ENCODE data around the gene CCT3.

The CCT3 gene

DNA sequence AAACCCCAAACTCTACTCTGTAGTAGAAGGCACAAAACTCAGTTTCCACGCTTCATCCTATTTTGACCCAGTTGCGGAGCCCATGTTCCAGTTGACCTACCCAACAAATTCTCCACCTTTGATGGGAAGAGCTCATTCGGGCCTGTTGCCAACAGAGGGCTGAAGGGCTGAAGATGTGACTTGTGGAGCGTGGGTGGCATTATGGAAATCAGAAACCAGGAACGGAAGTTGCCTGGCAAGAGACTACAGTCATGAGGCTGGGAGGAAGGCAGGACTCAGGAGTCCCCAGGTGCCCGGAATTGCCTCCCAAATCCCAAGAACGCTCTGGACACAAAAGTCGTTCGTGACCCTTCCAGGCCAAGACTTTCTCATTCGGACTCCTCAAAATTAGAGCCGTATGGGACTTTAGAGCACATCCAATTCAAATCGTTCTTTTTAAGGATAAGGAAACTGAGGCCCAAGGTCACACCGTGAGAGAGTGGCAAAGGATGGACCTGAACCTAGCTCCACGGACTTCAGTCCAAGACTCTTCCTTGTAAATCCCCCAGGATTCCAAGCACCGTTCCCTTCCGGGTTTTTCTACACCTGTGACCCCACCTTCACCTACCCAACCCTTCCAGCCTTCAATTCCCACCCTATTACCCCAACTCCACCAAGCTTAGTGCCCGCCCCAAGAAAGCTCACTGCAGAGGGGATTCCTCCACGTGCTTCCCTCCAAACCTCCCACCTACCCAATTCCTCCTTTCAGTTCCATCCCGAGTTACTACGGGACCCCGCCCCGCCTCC is 56.2 kb downstream of the CCT3 start:
- peak in 1 of 3 donors; percentile 26 for DNase-seq (ENCODE audit: low read depth in 3 of 3)

DNA sequence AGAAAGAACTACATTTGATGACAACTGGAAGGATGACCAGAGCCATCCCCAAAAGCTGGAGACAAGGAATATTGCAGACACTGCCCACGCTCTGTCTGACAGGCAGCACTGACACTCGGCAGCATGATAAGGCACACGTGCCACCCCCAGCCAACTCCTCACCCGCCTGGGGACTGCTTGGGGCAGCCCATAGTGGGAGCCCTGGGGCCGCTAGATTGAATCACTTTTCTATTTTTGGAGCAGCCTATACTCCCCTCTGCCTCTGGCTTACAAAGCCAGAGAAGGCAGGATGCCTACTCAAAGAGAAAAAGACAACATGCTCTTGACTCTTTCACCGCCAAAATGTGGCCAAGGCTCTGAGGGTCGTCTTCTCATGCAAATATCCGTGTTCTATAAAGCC is 56.8 kb downstream of the CCT3 start:
- DNase-seq (ENCODE audit: low read depth in 3 of 3), result peak; percentile 10 to 48 (median 40)

- no peak for DNase-seq (ENCODE audit: low read depth in 3 of 3)
Observed at GRCh38 chr1:156279837-156280236, 58.3 kb downstream of the CCT3 start.

GRCh38 chr1:156276966-156277381 is 61.1 kb downstream of the CCT3 start:
- no peak for DNase-seq (ENCODE audit: low read depth in 3 of 3)

- DNase-seq (ENCODE audit: low read depth in 3 of 3), result no peak
Observed at GRCh38 chr1:156276532-156276931, 61.6 kb downstream of the CCT3 start.

DNA sequence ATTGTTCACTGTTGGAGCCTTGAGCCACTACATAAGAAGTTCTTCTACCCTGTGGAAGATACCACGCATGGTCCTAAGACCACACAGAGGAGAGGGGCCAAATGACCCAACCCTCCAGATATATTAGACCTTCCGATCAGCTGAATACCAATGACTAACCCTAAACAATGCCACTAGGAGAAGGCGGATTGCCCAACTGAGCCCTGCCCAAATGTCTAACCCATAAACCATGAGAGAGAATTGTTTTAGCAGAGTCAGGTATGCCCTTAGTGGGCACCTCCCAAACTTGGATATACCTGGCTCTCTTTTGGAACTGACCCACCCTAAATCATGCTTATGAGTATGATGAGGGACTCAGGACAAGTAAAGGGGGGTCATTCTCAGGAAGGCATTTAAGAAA is 67.8 kb downstream of the CCT3 start:
- no peak for DNase-seq (ENCODE audit: low read depth in 3 of 3)

DNA sequence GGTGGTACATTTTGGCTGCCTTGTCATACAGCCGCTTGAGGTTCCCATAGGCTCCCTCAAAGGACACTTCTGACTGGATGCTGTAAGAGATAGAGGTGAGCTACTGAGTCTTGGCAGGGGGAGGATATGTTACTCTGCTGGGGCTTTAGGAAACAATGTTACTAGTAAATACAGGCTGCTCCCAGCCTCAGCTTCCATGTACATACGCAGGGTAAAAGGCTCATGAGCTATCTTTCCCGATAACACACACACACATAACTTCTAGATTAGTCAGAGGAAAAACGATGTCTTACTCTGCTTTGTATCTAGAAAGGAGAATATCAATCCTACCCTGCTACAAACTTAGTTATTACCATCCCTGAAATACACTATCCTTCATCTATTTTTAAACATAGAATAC is 69.8 kb downstream of the CCT3 start:
- DNase-seq (ENCODE audit: low read depth in 3 of 3), result no peak

- no peak for DNase-seq (ENCODE audit: low read depth in 3 of 3)
Observed at GRCh38 chr1:156266051-156266450, 72.0 kb downstream of the CCT3 start.

DNA sequence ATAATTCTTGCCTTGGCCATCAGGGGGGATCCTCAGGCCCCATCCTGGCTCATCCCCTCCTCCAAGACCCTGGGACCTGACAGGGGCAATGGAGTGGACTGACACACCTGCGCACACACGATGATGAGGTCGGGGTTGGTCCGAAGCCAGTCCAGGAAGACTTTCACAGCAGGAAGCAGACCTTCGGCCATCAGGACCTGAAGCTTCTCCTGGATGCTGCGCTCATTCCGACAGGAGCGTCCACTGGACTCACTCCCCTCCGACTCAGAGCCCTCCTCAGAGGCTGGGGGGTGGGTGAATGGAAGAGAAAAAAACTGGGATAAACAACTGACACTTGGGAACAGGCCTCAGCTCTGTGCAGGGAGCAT is 74.8 kb downstream of the CCT3 start:
- DNase-seq (ENCODE audit: low read depth in 3 of 3), result no peak

- no peak for DNase-seq (ENCODE audit: low read depth in 3 of 3)
Observed at GRCh38 chr1:156262461-156263287, 75.4 kb downstream of the CCT3 start.

DNA sequence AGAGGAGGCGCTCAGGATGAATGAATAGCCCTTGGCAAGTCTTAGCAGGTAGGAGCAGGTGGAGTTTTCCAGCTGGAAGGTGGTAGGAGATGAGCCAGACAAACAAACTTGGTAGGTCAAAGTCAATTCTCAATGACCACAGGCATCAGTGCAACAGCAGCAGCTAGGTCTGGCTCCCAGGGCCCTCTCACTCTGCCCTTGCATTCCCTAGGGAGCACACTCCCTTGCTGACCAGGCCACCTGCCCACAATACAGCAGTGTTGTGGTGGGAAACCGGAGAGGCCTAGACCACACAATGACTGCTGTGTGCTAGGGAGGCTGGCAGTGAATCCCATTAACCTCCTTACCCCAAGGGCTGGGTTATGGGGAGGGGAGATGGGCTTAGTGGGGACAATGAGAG is 77.2 kb downstream of the CCT3 start:
- no peak for DNase-seq (ENCODE audit: low read depth in 3 of 3)

GRCh38 chr1:156259805-156260204 is 78.3 kb downstream of the CCT3 start:
- no peak for DNase-seq (ENCODE audit: low read depth in 3 of 3)
